ENCODE data around the gene C6orf52.

Gene C6orf52

DNA sequence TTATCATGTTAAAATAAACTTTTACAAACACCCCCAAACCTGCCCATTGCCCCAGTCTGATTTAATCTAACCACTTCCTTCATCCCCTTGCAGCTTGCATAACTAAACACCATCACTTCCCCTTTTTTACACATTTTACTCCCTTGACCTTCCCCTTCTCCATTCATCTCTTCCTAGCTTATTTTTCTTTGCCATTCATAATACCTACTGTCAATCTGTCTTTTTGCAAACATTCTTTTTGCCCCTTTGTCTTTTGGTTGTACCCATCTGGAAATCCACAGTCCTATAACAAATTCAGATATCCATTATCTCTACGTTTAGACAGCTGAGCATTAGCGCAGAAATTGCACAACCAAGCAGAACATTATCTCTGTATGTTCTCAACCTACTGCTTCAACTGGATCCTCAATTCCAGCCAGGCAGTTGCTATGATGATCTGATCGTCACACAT lies 51.2 kb downstream of the C6orf52 start:
- DNase-seq, result no peak

DNA sequence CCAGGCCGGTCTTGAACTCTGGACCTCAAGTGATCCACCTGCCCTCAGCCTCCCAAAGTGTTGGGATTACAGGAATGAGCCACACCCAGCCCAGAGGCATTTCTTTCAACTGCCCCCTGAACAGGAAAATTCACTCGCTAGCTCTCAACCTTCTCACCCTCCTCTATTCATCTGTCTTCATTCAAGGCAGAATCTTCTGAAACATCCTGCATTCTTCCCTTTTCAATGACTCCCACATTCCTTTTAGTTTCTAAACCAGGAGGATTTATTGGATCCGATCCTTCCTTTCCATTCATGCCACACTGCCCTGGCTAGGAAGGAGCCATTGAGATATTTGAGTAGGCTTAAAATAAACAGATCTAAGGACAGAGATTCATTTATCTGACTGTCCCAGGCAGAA lies 52.9 kb downstream of the C6orf52 start:
- DNase-seq, result no peak

DNA sequence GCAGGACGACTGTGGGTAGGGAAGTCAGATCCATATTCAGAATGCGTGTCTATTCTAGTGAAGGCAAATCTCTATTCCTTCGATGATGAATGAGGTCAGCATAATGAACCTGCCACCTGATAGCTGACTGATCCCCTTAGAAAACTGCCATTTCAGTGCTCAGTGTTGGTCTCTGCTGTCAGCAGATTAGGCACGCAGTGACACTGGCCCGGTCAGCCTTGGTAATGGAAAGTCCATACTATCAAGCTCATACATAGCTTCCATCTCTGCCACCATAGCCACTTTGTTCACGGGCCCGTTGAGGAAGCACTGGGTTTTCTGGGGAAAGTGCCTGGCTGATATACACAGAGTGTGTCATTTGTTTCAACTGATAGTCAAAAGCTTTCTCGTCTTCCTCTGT lies 54.0 kb downstream of the C6orf52 start:
- DNase-seq, result no peak

DNA sequence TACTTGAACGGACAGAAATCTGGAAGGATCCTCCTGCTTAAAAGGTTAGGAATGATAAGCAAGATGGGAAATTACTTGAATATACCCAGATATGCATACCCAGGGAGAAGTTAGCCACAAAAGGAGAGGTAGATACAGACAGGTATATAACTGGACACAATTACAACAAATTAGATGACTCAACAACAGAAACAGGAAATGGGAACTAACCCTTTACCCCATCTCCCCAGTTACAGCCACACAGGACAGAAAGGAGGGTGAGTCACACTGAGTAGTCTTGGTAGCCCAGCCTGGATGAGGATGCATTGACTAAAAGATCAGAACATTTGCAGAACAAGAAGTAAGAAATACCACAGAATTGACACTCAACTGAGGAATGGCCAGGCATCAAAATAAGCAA lies 61.2 kb downstream of the C6orf52 start:
- DNase-seq, result no peak

- DNase-seq, result no peak
These were observed 64.2 kb downstream of the C6orf52 start for GRCh38 chr6:10630178-10630577.

GRCh38 chr6:10627800-10628199 lies 66.6 kb downstream of the C6orf52 start:
- no peak for DNase-seq

- no peak for DNase-seq
These were observed 68.2 kb downstream of the C6orf52 start for GRCh38 chr6:10626154-10626741.

GRCh38 chr6:10624836-10625235 lies 69.6 kb downstream of the C6orf52 start:
- no peak for DNase-seq

- no peak for DNase-seq
These were observed 72.6 kb downstream of the C6orf52 start for GRCh38 chr6:10621847-10622246.
